HG03097 (cell line): ENCODE data around the gene SERTAD4.
"Not testable (repeated sequence)": the region's sequence is repeated elsewhere in the genome, so short reads cannot be mapped to it uniquely, and the experiment has no call there.

Experiments used
- ATAC-seq: cut with Tn5 transposase; IDR thresholded peaks from one replicate; pipeline ENCODE4 v1.9.1; 2021; ENCODE audit not compliant: unreplicated experiment, low FRiP score

The SERTAD4 gene

DNA sequence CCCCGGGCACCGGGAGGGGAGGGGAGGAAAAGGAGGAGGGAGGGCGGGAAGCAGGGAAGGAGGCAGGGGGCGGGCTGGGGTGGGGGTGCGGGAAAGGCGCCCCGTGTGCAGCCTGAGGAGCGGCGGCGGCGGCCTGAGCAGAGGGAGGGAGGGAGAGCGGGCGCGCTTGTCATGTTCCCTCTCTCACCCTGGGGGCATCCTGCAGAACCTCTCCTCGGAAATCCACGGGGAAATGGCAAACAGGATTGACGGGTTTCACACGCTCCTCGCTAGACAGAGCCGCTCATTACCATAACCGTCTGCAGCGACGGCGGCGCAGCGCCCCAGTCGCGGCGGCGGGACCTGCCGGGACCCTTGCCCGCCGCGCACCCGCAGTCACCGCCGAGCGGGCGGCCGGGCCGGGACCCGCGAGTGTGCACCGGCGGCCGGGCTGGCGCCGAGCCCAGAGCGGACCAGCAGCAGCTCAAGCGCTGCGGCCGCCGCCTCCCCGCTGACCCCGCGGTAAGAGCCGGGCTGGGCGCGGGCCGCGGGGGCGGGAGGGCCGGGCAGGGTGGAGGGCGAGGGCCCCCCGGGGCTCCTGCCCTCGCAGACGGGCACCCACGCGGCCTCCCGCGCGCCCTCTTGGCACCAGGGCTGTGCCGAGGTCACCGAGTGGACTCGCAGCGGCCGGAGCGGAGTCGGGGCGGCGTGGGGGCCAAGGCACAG lies at the start of gene SERTAD4:
TSS of gene SERTAD4 (plus strand) at position 286 of the 705 bp plus-strand sequence. CDS start 5,165 bp downstream, outside the sequence.
- ATAC-seq = no peak

DNA sequence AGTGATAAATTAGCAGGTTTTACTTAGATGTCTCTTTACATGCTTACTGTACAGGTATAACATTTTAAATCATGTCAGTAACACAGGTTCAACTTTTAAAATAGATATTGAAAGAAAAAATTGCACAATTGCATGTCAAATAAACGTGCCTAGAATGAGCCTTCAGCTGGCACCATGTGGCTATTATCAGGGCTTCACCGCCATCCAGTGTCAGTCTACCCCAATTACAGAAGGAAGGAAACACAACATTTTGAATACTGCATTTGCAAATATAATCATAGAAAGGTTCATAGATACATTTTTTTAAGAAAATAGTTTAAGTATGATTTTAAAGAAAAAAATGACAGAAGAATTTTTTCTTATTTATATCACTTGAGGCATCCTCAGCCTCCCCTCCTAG lies 47.5 kb upstream of the SERTAD4 start:
- no peak for ATAC-seq

DNA sequence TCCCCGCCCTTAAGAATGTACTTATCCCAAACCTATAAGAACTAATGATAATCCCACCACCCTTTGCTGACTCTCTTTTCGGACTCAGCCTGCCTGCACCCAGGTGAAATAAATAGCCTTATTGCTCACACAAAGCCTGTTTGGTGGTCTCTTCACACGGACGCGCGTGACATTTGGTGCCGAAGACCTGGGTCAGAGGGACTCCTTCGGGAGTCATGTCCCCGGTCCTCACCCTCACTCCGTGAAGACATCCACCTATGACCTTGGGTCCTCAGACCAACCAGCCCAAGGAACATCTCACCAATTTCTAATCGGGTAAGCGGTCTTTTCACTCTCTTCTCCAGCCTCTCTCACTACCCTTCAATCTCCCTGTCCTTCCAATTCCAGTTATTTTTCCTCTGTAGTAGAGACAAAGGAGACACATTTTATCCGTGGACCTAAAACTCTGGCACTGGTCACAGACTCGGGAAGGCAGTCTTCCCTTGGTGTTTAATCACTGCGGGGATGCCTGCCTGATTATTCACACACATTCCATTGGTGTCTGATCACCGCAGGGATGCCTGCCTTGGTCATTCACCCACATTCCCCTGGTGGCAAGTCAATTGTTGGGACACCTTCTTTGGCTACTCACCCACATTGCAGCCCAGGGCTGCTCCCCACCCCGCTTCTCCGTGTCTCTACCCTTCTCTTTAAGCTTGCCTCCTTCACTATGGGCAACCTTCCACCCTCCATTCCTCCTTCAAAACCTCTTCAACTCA lies 44.6 kb upstream of the SERTAD4 start:
- ATAC-seq = not testable (repeated sequence)

DNA sequence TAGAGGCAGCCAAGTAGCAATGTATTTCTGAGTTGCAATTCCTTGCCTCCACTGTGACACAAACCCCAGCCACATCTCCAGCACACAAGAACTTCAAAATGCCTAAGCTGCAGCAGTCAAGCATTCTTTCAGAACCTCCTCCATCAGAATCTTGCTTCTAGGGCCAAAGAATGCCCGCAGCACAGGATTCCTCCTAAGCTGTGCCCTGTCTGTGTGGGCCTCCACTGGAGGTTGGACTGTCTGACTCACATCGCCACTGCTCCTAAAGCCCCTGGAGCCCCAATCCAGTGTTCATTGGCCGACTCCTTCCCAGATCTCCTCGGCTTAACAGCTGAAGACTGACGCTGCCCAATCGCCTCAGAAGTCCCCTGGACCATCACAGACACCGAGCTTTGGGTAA lies 43.2 kb upstream of the SERTAD4 start:
- ATAC-seq = no peak

DNA sequence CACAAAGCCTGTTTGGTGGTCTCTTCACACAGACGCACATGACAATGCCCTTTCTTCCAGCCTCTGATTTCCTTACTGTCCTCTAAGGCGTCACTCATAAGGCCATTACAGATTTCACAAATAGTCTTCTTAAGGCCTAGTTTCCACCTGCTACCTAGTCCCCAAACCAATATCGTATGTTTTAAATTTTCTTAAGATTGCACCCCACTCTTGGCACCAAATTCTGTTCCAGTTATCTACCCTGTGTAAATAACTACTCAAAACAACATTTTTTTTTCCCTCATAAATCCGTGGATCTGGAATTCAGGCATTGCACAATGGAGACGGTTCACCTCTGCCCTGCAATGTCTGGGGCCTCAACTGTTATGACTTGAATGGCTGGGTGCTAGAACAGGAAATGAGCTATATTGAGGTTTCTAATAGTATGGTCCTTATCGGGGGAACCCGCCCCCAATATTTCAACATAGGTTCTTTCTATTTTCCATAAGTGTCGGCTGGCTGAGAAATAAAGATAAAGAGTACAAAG lies 36.9 kb upstream of the SERTAD4 start:
- ATAC-seq = no peak

DNA sequence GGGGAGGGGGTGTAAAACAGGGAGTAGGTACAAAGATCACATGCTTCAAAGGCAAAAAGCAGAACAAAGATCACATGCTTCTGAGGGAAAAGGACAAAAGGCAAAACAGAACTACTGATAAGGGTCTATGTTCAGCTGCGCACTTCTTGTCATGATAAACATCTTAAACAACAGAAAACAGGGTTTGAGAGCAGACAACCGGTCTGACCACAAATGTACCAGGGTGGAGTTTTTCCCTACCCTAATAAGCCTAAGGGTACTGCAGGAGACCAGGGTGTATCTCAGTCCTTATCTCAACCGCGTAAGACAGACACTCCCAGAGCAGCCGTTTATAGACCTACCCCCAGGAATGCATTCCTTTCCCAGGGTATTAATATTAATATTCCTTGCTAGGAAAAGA lies 36.3 kb upstream of the SERTAD4 start:
- ATAC-seq = not testable (repeated sequence)

DNA sequence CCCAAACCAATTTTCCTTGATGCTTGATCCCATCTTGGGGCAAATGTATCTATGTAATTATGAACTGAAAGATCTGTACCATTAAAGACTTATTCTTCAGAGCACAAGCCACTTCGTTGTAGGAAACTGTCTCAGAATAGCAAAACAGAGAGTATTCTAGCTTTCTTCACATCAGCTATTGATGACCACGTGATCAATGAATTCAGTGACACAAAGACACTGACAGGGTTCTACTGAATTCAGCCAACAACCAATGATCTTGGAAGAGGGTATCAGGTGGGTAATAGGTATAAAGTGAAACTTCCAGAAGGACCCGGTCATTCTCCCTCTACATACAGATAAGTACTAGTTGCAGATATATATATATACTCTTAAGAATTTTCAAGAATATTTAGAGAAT lies 33.8 kb upstream of the SERTAD4 start:
- ATAC-seq = no peak

DNA sequence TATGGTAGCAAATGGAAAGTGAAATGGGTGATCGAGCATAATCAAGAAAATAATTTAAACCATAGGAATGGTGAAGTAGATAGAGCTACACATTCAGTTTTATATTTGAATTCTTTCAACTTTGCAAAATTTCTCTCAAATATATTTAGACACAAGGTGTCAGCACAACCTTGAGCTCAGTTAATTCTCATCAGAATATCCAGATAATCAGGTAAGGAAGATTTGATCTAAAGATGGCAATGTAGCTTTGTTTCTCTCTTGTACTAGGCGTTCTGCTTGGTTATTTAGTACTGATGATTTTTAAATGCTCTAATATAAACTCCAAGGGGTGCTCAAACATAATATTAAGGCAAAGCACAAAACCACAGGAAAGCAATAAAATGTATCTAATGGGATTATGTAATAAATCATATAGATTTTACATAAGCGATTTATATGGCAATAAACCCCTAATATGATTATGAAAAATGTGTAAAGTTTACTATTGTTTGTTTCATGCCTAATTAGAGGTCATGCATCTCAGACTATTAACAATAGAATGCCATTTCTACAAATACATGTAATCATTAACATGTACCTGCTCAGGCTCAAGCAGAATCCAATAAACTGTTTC lies 32.4 kb upstream of the SERTAD4 start:
- no peak for ATAC-seq

DNA sequence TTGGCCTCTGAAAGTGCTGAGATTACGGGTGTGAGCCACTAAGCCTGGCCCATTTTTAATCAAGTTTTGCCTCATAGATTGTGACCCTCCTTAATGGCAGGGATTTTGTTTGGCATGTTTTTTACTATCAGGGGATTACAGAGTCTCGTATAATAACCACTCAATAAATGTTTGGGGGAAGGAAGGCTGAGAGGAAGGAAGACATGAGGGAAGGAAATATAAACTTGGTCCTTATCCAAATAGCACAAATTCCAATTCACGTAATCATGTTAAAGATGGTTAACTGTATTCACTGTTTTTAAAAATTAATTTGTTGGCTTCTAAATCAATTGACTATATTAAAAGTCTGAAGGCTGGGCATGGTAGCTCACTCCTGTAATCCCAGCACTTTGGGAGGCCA lies 30.9 kb upstream of the SERTAD4 start:
- ATAC-seq = no peak

DNA sequence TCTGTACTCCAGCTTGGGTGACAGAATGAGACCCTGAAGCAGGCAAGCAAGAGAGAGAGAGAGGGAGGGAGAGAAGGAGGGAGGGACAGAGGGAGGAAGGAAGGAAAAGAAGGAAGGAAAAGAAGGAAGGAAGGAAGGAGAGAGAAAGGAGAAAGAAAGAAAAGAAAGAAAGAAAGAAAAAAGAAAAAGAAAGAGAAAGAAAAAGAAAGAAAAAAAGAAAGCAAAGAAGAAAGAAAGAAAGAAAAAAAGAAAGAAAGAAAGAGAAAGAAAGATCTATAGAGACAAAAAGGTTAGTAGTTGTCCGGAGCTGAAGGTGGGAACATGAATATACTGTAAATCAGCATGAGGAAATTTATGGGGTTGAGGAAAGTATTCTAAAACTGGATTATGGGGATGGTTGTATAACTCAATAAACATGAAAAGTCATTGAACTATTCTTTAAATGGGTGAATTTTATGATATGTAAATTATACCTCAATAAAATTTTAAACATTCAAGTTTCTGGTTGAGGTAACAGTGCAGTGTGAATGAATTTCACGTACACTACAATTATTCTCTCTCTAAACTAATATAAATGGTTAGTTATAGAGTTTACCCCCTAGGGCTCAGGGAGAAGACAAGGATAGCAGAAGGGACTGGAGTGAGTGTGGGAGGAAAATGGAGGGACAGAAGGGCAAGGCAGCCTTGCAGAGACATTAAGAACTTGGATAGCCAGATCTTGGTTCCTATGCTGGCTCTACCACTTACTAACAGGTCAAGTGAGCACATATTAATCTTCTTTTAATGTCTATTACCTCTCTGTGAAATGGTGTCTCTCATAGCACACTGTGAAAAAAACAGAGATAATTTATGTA lies 24.8 kb upstream of the SERTAD4 start:
- ATAC-seq = no peak

DNA sequence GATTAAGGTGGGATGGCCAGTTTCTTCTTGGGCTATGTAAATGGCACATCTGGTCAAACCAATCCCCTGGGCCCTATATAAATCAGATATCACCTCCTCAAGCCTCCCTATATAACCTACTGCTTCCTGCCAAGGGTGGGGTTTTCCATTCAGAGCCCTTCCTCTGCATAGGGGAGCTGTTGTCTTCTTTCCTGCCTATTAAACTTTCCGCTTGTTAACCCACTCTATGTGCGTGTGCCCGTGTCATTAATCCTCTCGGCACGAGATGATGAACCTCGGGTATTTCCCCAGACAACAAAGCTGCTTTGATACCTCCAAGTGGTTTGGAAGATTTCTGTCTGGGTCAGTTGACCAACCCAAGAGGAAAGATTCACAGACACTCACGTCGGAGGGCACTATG lies 19.3 kb upstream of the SERTAD4 start:
- no peak for ATAC-seq

DNA sequence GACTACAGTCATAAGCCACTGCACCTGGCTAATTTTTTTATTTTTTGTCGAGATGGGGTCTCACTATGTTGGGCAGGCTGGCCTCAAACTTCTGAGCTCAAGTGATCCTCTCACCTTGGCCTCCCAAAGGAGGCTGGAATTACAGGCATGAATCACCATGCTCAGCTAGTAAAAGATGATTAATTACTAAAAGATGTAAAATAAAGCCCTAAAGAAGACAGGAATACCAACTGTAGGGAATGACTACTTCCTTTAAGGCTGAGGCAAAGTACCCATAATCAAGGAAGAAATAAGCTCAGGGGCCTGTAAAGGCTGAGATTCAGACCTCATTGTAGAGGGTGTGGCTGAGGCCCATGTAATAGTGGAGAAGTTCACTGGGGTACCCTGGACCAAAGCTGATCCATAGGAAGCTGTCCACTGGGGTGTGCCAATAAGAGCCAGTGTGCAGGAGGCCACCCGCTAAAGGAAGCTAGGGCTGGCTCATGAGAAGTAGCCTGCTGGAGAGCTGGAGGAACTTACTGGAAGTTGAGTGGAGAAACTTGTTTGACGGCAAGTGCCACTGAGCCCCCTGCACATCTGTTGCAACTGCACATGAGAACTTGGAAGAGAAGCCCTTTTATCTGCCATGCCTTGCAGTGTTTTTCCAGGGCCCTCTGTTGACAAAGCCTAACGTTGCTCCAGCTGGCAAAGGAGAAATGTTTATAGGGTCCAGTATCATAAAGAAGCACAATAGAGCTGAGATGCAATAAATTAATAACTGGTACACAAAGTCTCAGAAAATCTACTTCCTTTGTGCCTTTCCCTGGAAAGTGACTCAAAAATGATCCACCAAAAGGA lies 17.8 kb upstream of the SERTAD4 start:
- ATAC-seq = no peak

DNA sequence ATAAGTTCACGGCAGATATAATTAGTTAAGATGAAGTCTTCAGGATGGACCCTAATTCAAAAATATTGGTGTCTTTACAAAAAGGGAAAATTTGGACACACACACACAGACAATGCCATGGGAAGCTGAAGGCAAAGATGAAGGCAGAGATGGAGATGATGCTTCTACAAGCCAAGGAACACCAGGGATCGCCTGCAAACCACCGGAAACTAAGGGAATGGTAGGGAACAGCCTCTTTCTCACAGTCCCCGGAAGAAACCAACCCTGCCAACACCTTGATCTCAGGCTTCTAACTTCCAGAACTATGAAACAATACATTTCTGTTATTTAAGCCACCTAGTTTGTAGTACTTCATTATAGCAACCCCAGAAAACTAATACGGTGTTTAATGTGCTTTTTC lies 15.1 kb upstream of the SERTAD4 start:
- ATAC-seq = no peak

DNA sequence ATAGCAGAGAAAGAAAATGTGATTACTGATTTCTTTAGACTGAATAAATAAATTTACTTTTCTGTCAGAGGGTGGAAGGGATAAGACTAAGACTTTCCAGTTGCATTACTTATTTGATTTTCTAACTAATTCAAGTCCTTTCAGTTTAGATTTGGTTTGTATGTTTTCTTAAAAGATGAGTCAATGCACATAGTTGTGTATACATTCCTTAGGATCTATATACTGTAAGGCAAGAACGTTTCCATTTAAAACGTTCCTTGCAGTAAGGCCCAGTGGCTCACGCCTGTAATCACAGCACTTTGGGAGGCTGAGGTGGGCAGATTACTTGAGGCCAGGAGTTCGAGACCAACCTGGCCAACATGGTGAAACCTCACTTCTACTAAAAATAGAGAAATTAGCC lies 14.5 kb upstream of the SERTAD4 start:
- no peak for ATAC-seq

DNA sequence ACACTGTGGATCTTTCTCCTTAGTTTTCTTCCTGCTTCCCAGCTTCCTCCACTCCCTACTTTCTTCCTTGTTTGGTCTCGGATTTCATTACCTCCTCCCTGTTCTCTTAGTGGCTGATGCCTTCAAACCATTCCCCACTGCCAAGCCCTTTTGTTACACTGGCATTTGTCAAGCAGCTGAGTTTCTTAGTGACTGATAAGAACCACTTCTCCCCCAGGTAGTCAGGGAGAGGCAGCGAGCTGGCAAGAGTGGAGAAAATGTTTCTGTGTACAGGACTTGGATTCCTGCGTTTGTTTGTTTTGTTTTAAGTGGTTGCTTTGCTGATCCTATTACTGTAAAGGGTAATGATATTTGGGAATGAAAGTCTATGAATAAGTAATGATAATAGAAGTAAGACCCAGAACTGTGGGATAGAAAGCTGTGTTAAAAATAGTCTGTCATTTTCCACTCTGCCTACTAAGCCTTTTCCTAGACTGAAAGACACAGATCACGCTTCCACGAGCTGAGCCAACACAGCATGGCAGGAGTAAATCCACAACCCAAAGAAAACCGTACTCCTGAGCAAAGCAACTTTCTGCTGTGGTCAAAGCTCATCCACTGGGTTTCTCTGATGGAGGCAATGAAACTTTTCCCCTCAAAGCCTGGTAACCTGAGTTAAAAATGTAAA lies 10.1 kb upstream of the SERTAD4 start:
- ATAC-seq = no peak

DNA sequence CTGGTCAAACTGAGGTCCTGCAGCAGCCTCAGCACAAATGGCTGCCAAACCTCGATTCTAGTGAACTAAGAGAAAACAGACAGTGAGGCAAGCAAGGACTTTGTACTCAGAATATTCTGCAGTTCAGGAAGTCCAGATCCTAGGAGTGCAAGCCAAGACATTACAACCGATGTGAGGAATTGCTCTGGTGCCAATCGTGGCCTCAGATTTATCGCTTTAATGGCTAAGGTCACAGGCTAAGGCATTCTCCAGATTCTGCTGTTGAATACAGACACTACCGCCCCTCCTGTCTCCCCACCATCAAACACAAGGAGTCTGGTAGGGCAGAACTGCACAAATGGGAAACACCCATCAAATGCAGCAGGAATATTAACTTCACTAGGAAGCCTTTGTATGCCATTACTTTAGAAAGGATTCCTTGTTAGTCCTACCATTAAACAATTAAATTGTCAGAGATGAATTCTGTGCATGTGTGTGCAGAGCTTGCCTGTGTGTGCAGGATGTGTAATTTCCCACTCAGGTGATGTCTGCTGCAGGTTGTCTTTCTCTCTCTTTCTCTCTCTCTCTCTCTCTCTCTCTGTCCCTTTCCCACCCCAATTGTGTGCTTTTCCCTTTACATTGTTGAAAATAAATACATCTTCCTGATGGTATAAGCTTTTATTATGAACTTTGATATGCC lies 9.2 kb upstream of the SERTAD4 start:
- ATAC-seq = no peak

DNA sequence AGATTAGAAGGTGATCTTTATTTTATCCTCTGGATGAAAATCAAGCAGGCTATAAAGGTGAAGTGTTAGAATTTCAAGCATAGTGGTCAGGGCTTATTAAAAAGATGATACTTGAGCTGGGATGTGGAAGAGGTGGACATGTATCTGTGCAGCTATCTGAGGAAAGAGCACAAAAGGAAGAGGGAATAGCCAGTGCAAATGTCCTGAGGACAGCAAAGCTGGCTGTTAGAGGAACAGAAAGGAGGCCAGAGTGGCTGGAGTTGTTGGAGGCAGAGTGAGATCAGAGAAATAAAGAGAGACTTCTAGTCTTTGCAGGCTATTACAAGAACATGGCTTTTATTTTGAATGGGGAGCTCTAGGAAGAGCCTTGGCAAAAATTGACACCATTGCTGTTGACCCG lies 4.4 kb upstream of the SERTAD4 start:
- ATAC-seq = no peak

DNA sequence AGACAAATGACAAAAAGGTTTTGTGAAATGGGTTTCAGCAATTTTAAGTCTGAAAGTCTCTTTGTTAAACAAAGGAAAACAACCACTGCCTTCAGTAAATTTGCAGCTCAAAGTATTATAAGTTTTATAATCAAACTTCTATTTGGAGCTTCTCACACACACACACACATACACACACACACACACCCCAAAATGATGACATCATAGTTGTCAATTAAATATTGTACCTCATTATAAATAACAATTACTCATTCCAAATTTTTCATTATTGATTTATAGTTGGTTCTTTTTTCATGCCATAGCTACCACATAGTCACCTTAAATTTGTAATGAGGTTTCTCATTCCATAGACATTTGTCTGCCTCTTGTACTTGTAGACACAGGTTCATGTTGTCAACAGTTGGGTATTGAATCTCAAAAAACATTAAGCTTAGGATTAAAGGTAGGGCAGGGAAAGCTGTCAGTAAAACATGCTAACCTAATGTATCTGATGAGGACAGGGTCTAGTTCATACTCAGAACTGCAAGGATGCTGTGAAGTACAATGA lies 2.4 kb upstream of the SERTAD4 start:
- ATAC-seq = no peak
